Endothelial cell of umbilical vein (primary cell): Measurements from ENCODE around the gene CD44. TPM values are rescaled to one million over a fixed set of nuclear protein-coding genes. Genes with fewer than 3 reads are reported as not detected.
A peak's percentile ranks its signal among the peaks of the same experiment; 100 is the strongest.

Source experiments
- BruUV-seq: library from RNA; stranded (reverse); fragments of 400-500 nt; replicated peaks from 2 replicates; lab custom pipeline; 2021; lab: Mats Ljungman, UMichigan
- CTCF ChIA-PET: fragments of 300-600, 350-600 bp; sonication (Branson Sonifier 250); formaldehyde crosslinking; loops from one replicate; lab custom pipeline; 2021; ENCODE audit warnings: antibody characterized with exemption, inconsistent platforms; lab: Charles Lee
- POLR2A ChIA-PET: fragments of 300-600, 350-600 bp; sonication (Branson Sonifier 250); formaldehyde crosslinking; loops from one replicate; lab custom pipeline; 2021; ENCODE audit warnings: antibody characterized with exemption, inconsistent platforms; lab: Charles Lee
- DNase-seq: peaks from one replicate; pipeline ENCODE4 v3.0.0-alpha.2; 2011; ENCODE audit warnings: low read depth, low spot score
- FAIRE-seq: peaks from 2 replicates; lab custom pipeline; 2011; peaks lifted over from hg19 to GRCh38; lab: Jason Lieb, UNC
- H2AFZ ChIP-seq: 2 replicates; pipeline ENCODE4 v1.6.0; 2012; ENCODE audit warnings: low read depth, low read length, control low read depth, inconsistent platforms
- H3K27ac ChIP-seq: 2 replicates; pipeline ENCODE4 v1.5.1; 2011; ENCODE audit warnings: low read depth, mild to moderate bottlenecking, control low read depth, low read length, moderate library complexity; ENCODE audit not compliant: insufficient read depth
- H3K27me3 ChIP-seq, 2 experiments: 2 replicates each; pipeline versions ENCODE4 v1.6.0 to v1.6.1; 2011; ENCODE audit warnings: low read length in 2 of 2, mixed read lengths in 1 of 2; ENCODE audit not compliant: control insufficient read depth in 2 of 2, insufficient read depth in 2 of 2
- H3K36me3 ChIP-seq, 2 experiments: 2 replicates in 1 of 2; 3 replicates in 1 of 2; pipeline ENCODE4 v1.5.1; 2011; ENCODE audit warnings: low read length in 2 of 2, mild to moderate bottlenecking in 1 of 2, moderate library complexity in 1 of 2; ENCODE audit not compliant: control insufficient read depth in 2 of 2, insufficient read depth in 2 of 2; ENCODE audit errors: extremely low read depth in 1 of 2
- H3K4me1 ChIP-seq: 3 replicates; pipeline ENCODE4 v1.5.1; 2011; ENCODE audit warnings: mild to moderate bottlenecking, low read length; ENCODE audit not compliant: control insufficient read depth, insufficient read depth; ENCODE audit errors: extremely low read depth
- H3K4me2 ChIP-seq: 2 replicates; pipeline ENCODE4 v1.6.1; 2011; ENCODE audit warnings: low read length, control low read depth, mixed read lengths; ENCODE audit not compliant: insufficient read depth
- H3K4me3 ChIP-seq, 3 experiments: fragments of 200-600 bp in 1 of 3; sonication (generic), shearing (Covaris generic) in 1 of 3; replicated peaks in 1 of 3; 2 replicates each; pipeline ENCODE4 v1.5.1; 2011 to 2016; ENCODE audit warnings: control low read depth in 3 of 3, low read length in 3 of 3, mild to moderate bottlenecking in 2 of 3, inconsistent platforms in 1 of 3, low read depth in 1 of 3, moderate library complexity in 1 of 3; ENCODE audit not compliant: insufficient read depth in 1 of 3
- H3K79me2 ChIP-seq: 2 replicates; pipeline ENCODE4 v1.6.0; 2012; ENCODE audit warnings: low read length, inconsistent platforms; ENCODE audit not compliant: control insufficient read depth, insufficient read depth
- H3K9ac ChIP-seq: replicated peaks from 2 replicates; pipeline ENCODE3; 2011; ENCODE audit warnings: low read length, control low read depth; ENCODE audit not compliant: insufficient read depth; ENCODE audit errors: extremely low read depth
- H3K9me1 ChIP-seq: replicated peaks from 3 replicates; pipeline ENCODE4 v1.6.0; 2011; ENCODE audit warnings: mild to moderate bottlenecking, low read length; ENCODE audit not compliant: control insufficient read depth, insufficient read depth; ENCODE audit errors: extremely low read depth
- H3K9me3 ChIP-seq: replicated peaks from 2 replicates; pipeline ENCODE4 v1.5.1; 2012; ENCODE audit warnings: low read length, inconsistent platforms; ENCODE audit not compliant: control insufficient read depth, insufficient read depth
- H4K20me1 ChIP-seq: replicated peaks from 2 replicates; pipeline ENCODE3; 2011; ENCODE audit warnings: mild to moderate bottlenecking, low read length; ENCODE audit not compliant: control insufficient read depth, insufficient read depth; ENCODE audit errors: extremely low read depth
- EZH2 ChIP-seq: IDR thresholded peaks from 2 replicates; pipeline ENCODE4 v1.6.1; 2012; ENCODE audit warnings: borderline replicate concordance, low read depth, mild to moderate bottlenecking, moderate library complexity, low read length, inconsistent platforms; ENCODE audit not compliant: severe bottlenecking
- FOS ChIP-seq: IDR thresholded peaks from 2 replicates; pipeline ENCODE4 v1.6.1; 2011; ENCODE audit warnings: mild to moderate bottlenecking, low read length, moderate library complexity, borderline replicate concordance; ENCODE audit not compliant: insufficient read depth
- JUN ChIP-seq: IDR thresholded peaks from 2 replicates; pipeline ENCODE4 v1.6.1; 2011; ENCODE audit warnings: borderline replicate concordance, low read depth; ENCODE audit not compliant: insufficient read length, insufficient read depth
- MAX ChIP-seq: IDR thresholded peaks from 2 replicates; pipeline ENCODE4 v1.6.1; 2011; ENCODE audit not compliant: insufficient read depth, insufficient read length
- MYC ChIP-seq: IDR thresholded peaks from one replicate; pipeline ENCODE4 v1.6.1; 2011; ENCODE audit warnings: mild to moderate bottlenecking, low read depth, low read length
- POLR2A ChIP-seq: IDR thresholded peaks from 2 replicates; pipeline ENCODE4 v1.6.1; 2012; ENCODE audit warnings: low read depth, mild to moderate bottlenecking, control low read depth, low read length
- POLR2AphosphoS5 ChIP-seq: IDR thresholded peaks from 2 replicates; pipeline ENCODE4 v1.6.1; 2012; ENCODE audit warnings: low read depth, mild to moderate bottlenecking, control low read depth, low read length, moderate library complexity; ENCODE audit not compliant: insufficient read depth
- dilution Hi-C: fragments of 300-500 bp; cut with MboI; formaldehyde crosslinking; loops from one replicate; pipeline ENCODE4 v1.15.0; 2019; ENCODE audit warnings: low sequenced_read_pairs; ENCODE audit not compliant: extremely low pct_ligation_motif_present
- intact Hi-C: fragments of 100-400 bp; cut with micrococcal nuclease; formaldehyde crosslinking; loops from one replicate; pipeline ENCODE4 v1.10.0; 2022
- polyA plus RNA-seq, 4 experiments: library from polyadenylated mRNA; depleted of rRNA in 3 of 4; stranded (reverse) in 3 of 4; unstranded in 1 of 4; fragments of >200 nt; gene quantifications; 2 replicates each; pipeline versions ENCODE4 v1.2.1 to v1.2.3, GENCODE V29; 2011 to 2012; ENCODE audit warnings: missing spikeins in 1 of 4
- total RNA-seq: library from RNA; stranded (reverse); gene quantifications from 2 replicates; pipeline ENCODE4 v1.2.3, GENCODE V29; 2021

The CD44 gene
- total and polyA plus RNA-seq, 2 donors (not counting 3 experiments of a cell fraction or from before 2014, with no cell fraction given): 25.5 to 26.3 TPM

GRCh38 chr11:35136311-35136710 lies 2.7 kb upstream of the CD44 start:
- H3K9ac ChIP-seq: no peak overlapping the region
- CTCF ChIA-PET: interaction anchor here (0.9 to 1.6 kb wide), 2 partner anchors 19 to 27 kb away, joined by 3 read pairs; no protein-coding TSS in a partner anchor

GRCh38 chr11:35138058-35138457 lies 913 bp upstream of the CD44 start:
- Histone ChIP-seq H2AFZ (peak overlapping the region; percentile 87), H3K27me3 (peaks cover 0 to 15% of the 10 kb centered on the region in 2 experiments), H3K4me1 (peaks cover 19% of the 10 kb centered on the region), H3K9me1 (no peaks in the 10 kb centered on the region), H3K79me2 (peaks cover 44% of the 10 kb centered on the region), H3K27ac (no peak overlapping the region), H3K9me3 (no peaks in the 10 kb centered on the region), H4K20me1 (no peaks in the 10 kb centered on the region), H3K4me2 (peak overlapping the region; percentile 39), H3K9ac (no peak overlapping the region), H3K4me3 (no peak overlapping the region), H3K36me3 (no peaks in the 10 kb centered on the region)
- DNase-seq (no peak), FAIRE-seq (no peak)
- TF ChIP-seq POLR2AphosphoS5 (no peak), EZH2 (no peak), MYC (no peak), FOS (no peak), POLR2A (no peak), MAX (no peak)
- no TSS peak for BruUV-seq
- ChIA-PET CTCF (interaction anchor here (1.0 to 3.7 kb wide), 6 partner anchors 26 to 213 kb away, joined by 3 to 20 read pairs (median 5); no protein-coding TSS in a partner anchor), POLR2A (no interaction called here)
- intact Hi-C loops: loop anchor here (2.0 to 5.0 kb wide), 5 partner anchors 29 to 161 kb away; no protein-coding TSS in a partner anchor
- dilution Hi-C loops: no loop called here

More at GRCh38 chr11:35136311-35136710, 2.7 kb upstream of the CD44 start:
- no peak for FAIRE-seq
- intact Hi-C loops: loop anchor here (5.0 kb wide), 1 partner anchor 101 kb away; no protein-coding TSS in a partner anchor
- Histone ChIP-seq H4K20me1 (no peaks in the 10 kb centered on the region), H3K9me3 (no peaks in the 10 kb centered on the region), H3K4me3 (no peak overlapping the region), H2AFZ (no peak overlapping the region), H3K4me1 (peaks cover 4% of the 10 kb centered on the region), H3K27me3 (peaks cover 3 to 15% of the 10 kb centered on the region in 2 experiments), H3K4me2 (no peak overlapping the region), H3K36me3 (no peaks in the 10 kb centered on the region), H3K79me2 (peaks cover 29% of the 10 kb centered on the region), H3K27ac (no peak overlapping the region), H3K9me1 (no peaks in the 10 kb centered on the region)
- no TSS peak for BruUV-seq
- POLR2A ChIA-PET: no interaction called here
- TF ChIP-seq POLR2A (no peak), MAX (no peak), JUN (no peak), MYC (no peak), POLR2AphosphoS5 (no peak)
- dilution Hi-C loops: no loop called here
- DNase-seq: no peak
